HG02623 (cell line): ENCODE results near the gene RBM33.
"Not testable (repeated sequence)": the region's sequence is repeated elsewhere in the genome, so short reads cannot be mapped to it uniquely, and the experiment has no call there.

Experiments
- ATAC-seq: cut with Tn5 transposase; IDR thresholded peaks from one replicate; pipeline ENCODE4 v1.9.1; 2021; ENCODE audit warnings: moderate library complexity; ENCODE audit not compliant: unreplicated experiment

The RBM33 gene

DNA sequence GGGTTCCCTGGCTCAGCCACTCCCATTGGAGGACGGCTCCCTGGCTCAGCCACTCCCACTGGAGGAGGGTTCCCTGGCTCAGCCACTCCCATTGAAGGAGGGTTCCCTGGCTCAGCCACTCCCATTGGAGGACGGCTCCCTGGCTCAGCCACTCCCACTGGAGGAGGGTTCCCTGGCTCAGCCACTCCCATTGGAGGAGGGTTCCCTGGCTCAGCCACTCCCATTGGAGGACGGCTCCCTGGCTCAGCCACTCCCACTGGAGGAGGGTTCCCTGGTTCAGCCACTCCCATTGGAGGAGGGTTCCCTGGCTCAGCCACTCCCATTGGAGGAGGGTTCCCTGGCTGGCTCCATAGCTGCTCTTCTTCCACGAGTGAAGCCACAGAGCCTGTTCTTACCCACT, 173.1 kb downstream of the RBM33 start:
- ATAC-seq: not testable (repeated sequence)

DNA sequence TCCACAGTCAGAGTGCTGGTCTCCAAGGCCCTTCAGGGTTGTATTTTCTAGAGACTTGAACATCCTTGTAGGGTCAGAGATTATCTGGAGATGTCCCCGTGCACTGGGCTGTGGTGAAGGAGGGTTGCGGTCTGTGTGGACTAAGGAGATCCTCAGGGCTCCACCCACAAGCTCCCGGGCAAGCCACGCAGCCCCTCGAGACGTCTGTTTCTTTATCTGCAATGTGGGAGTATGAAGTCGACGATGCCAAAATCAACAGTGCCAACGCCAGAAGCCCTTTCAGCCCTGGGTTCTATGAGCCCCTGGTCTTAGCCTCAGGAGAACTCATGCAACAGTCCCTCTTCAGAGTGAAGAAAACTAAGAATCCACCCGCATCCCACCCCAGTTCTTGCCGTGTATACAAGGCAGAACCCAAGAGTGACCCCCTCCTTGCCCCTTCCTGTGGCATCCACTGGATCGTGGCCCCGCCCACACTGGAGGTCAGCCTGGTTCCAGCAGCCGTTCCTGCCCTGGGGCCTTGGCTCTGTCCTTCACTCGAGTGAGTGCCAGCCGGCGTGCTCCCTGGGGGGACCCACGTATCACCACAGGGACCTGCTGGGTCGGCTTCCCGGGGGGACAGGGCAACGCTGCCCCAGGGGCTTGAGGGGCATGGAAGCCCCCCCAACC, 173.8 kb downstream of the RBM33 start:
- ATAC-seq: no peak

GRCh38 chr7:155818820-155819168, 174.3 kb downstream of the RBM33 start:
- ATAC-seq: no peak

- ATAC-seq: no peak
Observed at GRCh38 chr7:155819186-155819585, 174.7 kb downstream of the RBM33 start.

- ATAC-seq: no peak
Observed at GRCh38 chr7:155820246-155820645, 175.8 kb downstream of the RBM33 start.

DNA sequence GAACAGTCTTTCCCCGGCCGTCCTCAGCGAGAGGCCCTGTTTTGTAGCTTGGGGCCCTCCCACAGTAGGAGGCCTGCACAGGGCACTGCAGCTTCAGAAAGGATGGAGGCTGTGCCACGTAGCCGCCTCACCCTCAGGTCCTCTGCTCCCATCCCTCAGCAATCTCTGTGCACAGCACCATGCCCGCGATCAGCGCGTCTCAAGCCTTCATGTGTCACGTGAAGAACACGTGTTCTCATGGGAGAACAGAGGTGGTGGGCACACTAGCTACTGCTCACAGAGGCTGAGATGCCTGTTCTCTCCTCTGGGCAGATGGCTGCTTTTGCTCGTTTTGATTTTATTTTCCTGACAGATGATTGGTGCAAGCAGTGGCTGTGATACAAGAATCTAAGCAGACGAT, 176.3 kb downstream of the RBM33 start:
- ATAC-seq: no peak

DNA sequence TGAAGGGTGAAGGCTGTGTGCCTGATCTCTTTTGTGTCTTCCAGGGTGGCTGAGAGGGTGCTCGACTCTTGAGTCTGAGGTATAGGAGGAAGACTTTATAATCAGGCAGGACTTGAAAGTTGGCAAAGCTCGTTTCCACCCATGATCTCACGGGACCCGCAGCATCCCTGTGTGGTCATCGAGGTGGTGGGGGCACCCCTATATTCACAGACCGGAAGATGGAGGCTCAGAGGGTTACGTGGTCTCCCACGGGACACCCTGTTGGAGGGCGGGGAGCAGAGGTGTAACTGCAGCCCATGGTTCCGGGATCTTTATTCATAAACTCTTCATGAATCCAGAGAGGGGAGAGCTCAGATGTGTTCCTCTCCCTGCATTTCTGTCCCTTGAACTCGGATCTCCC, 177.4 kb downstream of the RBM33 start:
- ATAC-seq: no peak

- ATAC-seq: no peak
Observed at GRCh38 chr7:155824227-155824886, 179.9 kb downstream of the RBM33 start.

GRCh38 chr7:155825336-155825735, 180.9 kb downstream of the RBM33 start:
- no peak for ATAC-seq

- ATAC-seq: no peak
Observed at GRCh38 chr7:155829796-155830470, 185.5 kb downstream of the RBM33 start.
